NT2/D1 (cell line): ENCODE results near the gene WDR81.

Source experiments
- YY1 ChIP-seq: IDR thresholded peaks from 2 replicates; pipeline ENCODE4 v1.6.1; 2011; ENCODE audit not compliant: insufficient read length, insufficient read depth
- ZNF274 ChIP-seq: IDR thresholded peaks from 2 replicates; pipeline ENCODE4 v1.6.1; 2011; ENCODE audit warnings: mild to moderate bottlenecking, low read depth, low read length

DNA sequence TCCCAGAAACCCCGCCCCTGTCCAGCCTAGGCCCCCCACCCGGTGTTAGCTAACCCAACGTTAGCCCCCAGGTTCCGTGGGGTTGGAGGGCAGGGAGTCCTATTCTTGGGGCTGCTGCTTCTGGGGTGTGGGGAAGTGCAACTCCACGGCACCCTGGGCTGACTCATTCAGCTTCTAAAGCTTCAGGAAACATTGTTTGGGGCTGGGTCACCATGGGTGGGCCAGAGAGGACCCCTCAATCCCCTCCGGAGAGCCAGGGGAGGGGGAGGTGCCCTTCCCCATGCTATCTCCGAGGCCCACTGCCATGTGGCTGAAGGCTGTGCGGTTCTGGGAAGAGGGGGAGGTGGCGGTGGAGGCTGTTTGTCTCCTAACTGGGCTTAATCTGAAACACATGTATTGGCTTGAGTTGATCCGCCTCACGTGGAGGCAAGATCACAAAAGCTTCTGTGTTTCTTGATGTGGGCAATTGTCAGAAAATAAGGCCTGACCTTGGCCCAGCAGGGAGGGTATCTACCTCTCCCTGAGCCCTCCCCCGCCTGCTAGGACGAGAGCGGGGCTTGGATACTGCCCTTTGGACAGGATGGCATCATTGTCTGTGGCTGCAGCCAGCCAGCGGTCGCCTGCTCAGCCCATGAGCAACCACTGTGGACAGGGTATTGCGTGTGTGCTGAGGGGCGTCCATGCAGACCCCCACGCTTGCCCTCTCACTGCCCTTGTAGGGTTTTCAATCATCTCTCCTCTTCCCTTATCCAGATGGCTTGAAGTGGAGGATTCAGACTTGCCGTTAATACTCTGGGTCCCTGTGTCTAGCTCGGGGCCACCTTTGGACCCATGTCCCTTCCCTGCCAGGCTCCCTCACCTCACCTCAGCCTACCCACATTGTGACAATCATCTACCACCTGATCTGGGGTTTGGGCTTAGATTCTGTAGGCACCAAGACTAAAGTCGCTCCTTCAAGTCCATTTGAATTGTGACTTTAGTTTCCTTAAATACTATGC is 38.7 kb downstream of the WDR81 start:
- TF ChIP-seq YY1, result no peak
- no peak for TF ChIP-seq ZNF274
